GM23338 (cell line): ENCODE measurements around the gene OLFML2A. TPM values are rescaled to one million over a fixed set of nuclear protein-coding genes. Genes with fewer than 3 reads are reported as not detected.

Source experiments
- ATAC-seq: fragments of 200-7000 bp; cut with Tn5 transposase; 3 replicates; pipeline ENCODE4 v1.9.1; 2020
- DNase-seq: peaks from one replicate; pipeline ENCODE4 v3.0.0-alpha.2; 2015; ENCODE audit warnings: low spot score
- H2AFZ ChIP-seq: fragments of 200-600 bp; sonication (generic); 2 replicates; pipeline ENCODE4 v1.8.0; 2016; ENCODE audit warnings: antibody characterized with exemption, mild to moderate bottlenecking, moderate library complexity
- H3F3A ChIP-seq: fragments of 200-600 bp; sonication (generic); replicated peaks from 2 replicates; pipeline ENCODE4 v1.8.0; 2017; ENCODE audit warnings: antibody characterized with exemption, mixed run types, low read depth
- H3K27ac ChIP-seq: fragments of 200-600 bp; sonication (generic); 2 replicates; pipeline ENCODE4 v1.6.1; 2016; ENCODE audit warnings: low read depth
- H3K27me3 ChIP-seq: fragments of 200-600 bp; sonication (generic); 2 replicates; pipeline ENCODE4 v1.8.0; 2016; ENCODE audit warnings: mild to moderate bottlenecking, mixed run types, moderate library complexity; ENCODE audit not compliant: insufficient read depth
- H3K36me3 ChIP-seq: fragments of 200-600 bp; sonication (generic); 2 replicates; pipeline ENCODE4 v1.8.0; 2016; ENCODE audit warnings: mild to moderate bottlenecking; ENCODE audit not compliant: insufficient read depth
- H3K4me1 ChIP-seq: fragments of 200-600 bp; sonication (generic); 2 replicates; pipeline ENCODE4 v1.8.0; 2016; ENCODE audit warnings: mild to moderate bottlenecking, moderate library complexity; ENCODE audit not compliant: insufficient read depth
- H3K4me2 ChIP-seq: fragments of 200-600 bp; sonication (generic); 2 replicates; pipeline ENCODE4 v1.7.1; 2017; ENCODE audit warnings: mixed run types
- H3K4me3 ChIP-seq: fragments of 200-600 bp; sonication (generic); 2 replicates; pipeline ENCODE4 v1.6.1; 2016; ENCODE audit warnings: mixed run types
- H3K79me2 ChIP-seq: fragments of 200-600 bp; sonication (generic); replicated peaks from 2 replicates; pipeline ENCODE4 v1.8.0; 2017; ENCODE audit warnings: mild to moderate bottlenecking; ENCODE audit not compliant: insufficient read depth
- H3K9me2 ChIP-seq: fragments of 200-600 bp; sonication (generic); 2 replicates; pipeline ENCODE4 v1.8.0; 2017; ENCODE audit not compliant: insufficient read depth
- H4K20me1 ChIP-seq: fragments of 200-600 bp; sonication (generic); replicated peaks from 2 replicates; pipeline ENCODE4 v1.8.0; 2017; ENCODE audit warnings: mild to moderate bottlenecking; ENCODE audit not compliant: insufficient read depth
- H3K27ac Mint-ChIP-seq: 2 replicates; pipeline ENCODE4 v1.8.0; 2020; ENCODE audit warnings: inconsistent platforms, mild to moderate bottlenecking, moderate library complexity, mixed read lengths
- H3K27me3 Mint-ChIP-seq: 3 replicates; pipeline ENCODE4 v1.8.0; 2022; ENCODE audit warnings: low read depth, mild to moderate bottlenecking, moderate library complexity, mixed read lengths, inconsistent platforms; ENCODE audit not compliant: insufficient read depth, poor library complexity
- H3K36me3 Mint-ChIP-seq: 3 replicates; pipeline ENCODE4 v1.8.0; 2021; ENCODE audit warnings: low read depth, mild to moderate bottlenecking, inconsistent platforms, moderate library complexity, mixed read lengths
- H3K4me1 Mint-ChIP-seq: 3 replicates; pipeline ENCODE4 v1.8.0; 2020; ENCODE audit warnings: mild to moderate bottlenecking, inconsistent platforms, mixed read lengths
- H3K4me3 Mint-ChIP-seq: 3 replicates; pipeline ENCODE4 v1.8.0; 2021; ENCODE audit warnings: moderate library complexity, mild to moderate bottlenecking, inconsistent platforms, mixed read lengths
- H3K9me3 Mint-ChIP-seq: 3 replicates; pipeline ENCODE4 v1.8.0; 2020; ENCODE audit warnings: moderate library complexity, mild to moderate bottlenecking, inconsistent platforms, mixed read lengths
- NANOG ChIP-seq: IDR thresholded peaks from 2 replicates; pipeline ENCODE4 v1.6.1; 2016; ENCODE audit warnings: antibody characterized with exemption, borderline replicate concordance
- POLR2AphosphoS5 ChIP-seq: IDR thresholded peaks from 2 replicates; pipeline ENCODE4 v1.6.1; 2016; ENCODE audit warnings: antibody characterized with exemption, low read depth
- REST ChIP-seq: IDR thresholded peaks from one replicate; pipeline ENCODE4 v1.6.1; 2018; ENCODE audit warnings: antibody characterized with exemption; ENCODE audit not compliant: unreplicated experiment
- ZNF114 ChIP-seq: fragments of 250-450 bp; sonication (Bioruptor Pico); IDR thresholded peaks from 2 replicates; pipeline ENCODE4 v1.5.0; 2020; ENCODE audit warnings: mild to moderate bottlenecking, moderate library complexity
- ZNF331 ChIP-seq: fragments of 250-450 bp; sonication (Bioruptor Pico); IDR thresholded peaks from 2 replicates; pipeline ENCODE4 v1.5.0; 2020; ENCODE audit warnings: low read depth, mild to moderate bottlenecking, moderate library complexity
- polyA plus RNA-seq: library from polyadenylated mRNA; unstranded; fragments of >200 nt; fragmentation: Nextera tagmentation; extraction: Ambion mirVana; gene quantifications from 2 replicates; pipeline ENCODE4 v1.2.1, GENCODE V29; 2016
- total RNA-seq: library from RNA; depleted of rRNA; stranded (reverse); fragments of >200 nt; shearing (Covaris generic); gene quantifications from 2 replicates; pipeline ENCODE4 v1.2.3, GENCODE V29; 2014

OLFML2A gene
- total and polyA plus RNA-seq, 2 experiments from 2014 or later, result 1.1 to 6.7 TPM

GRCh38 chr9:124768750-124769548, 8.0 kb upstream of the OLFML2A start:
- peaks cover 4% of the 10 kb centered on the region; the same call in 1 of the 2 replicates for H3F3A ChIP-seq
- peaks cover 53% of the 10 kb centered on the region for H3K4me1 ChIP-seq
- H3K36me3 ChIP-seq, result no peaks in the 10 kb centered on the region
- Mint-ChIP-seq H3K36me3 (no peaks in the 10 kb centered on the region), H3K27me3 (peaks cover 13% of the 10 kb centered on the region), H3K27ac (no peak overlapping the region), H3K4me1 (peaks cover 51% of the 10 kb centered on the region), H3K9me3 (no peaks in the 10 kb centered on the region), H3K4me3 (peak overlapping the region; percentile 80)
- H2AFZ ChIP-seq, result no peak overlapping the region
- no peak for ATAC-seq
- H3K9me2 ChIP-seq, result no peaks in the 10 kb centered on the region
- H3K79me2 ChIP-seq, result peaks cover 55% of the 10 kb centered on the region
- H3K4me3 ChIP-seq, result peak overlapping the region; percentile 56
- peak overlapping the region; percentile 73 for H3K4me2 ChIP-seq
- TF ChIP-seq ZNF114 (CRISPR knock-in tag) (no peak), REST (no peak), NANOG (no peak), ZNF331 (CRISPR knock-in tag) (no peak)
- H4K20me1 ChIP-seq, result peaks cover 23% of the 10 kb centered on the region
- 0 out of 2 replicates have a peak overlapping the region, but pooled peaks have one; percentile 3 for H3K27ac ChIP-seq
- peaks cover 48% of the 10 kb centered on the region for H3K27me3 ChIP-seq
- peak; percentile 53 for DNase-seq

- H3K4me1 ChIP-seq, result peaks cover 46% of the 10 kb centered on the region
- ATAC-seq, result peak; percentile 20
- H3K4me2 ChIP-seq, result peak overlapping the region; percentile 73
- 0 out of 2 replicates have a peak overlapping the region, but pooled peaks have one; percentile 3 for H3K27ac ChIP-seq
- H2AFZ ChIP-seq, result no peak overlapping the region
- peak overlapping the region; percentile 94 for H3K27ac Mint-ChIP-seq
- peak overlapping the region; percentile 80 for H3K4me3 Mint-ChIP-seq
- DNase-seq, result peak; percentile 77
- H4K20me1 ChIP-seq, result peaks cover 23% of the 10 kb centered on the region
- peaks cover 47% of the 10 kb centered on the region for H3K79me2 ChIP-seq
- peaks cover 50% of the 10 kb centered on the region; the same call in 2 of the 3 replicates for H3K4me1 Mint-ChIP-seq
- H3K27me3 ChIP-seq, result peaks cover 48% of the 10 kb centered on the region
- H3K4me3 ChIP-seq, result peak overlapping the region; percentile 56
- no peaks in the 10 kb centered on the region for H3K9me2 ChIP-seq
- peaks cover 17% of the 10 kb centered on the region for H3K27me3 Mint-ChIP-seq
- no peaks in the 10 kb centered on the region for H3K9me3 Mint-ChIP-seq
- no peaks in the 10 kb centered on the region for H3K36me3 Mint-ChIP-seq
- H3K36me3 ChIP-seq, result no peaks in the 10 kb centered on the region
- peaks cover 6% of the 10 kb centered on the region; the same call in 1 of the 2 replicates for H3F3A ChIP-seq
- TF ChIP-seq POLR2AphosphoS5, result peak; percentile 45; the same call in 1 of the 2 replicates
- TF ChIP-seq ZNF331 (CRISPR knock-in tag), result no peak
- peak; percentile 49; the same call in 1 of the 2 replicates for TF ChIP-seq NANOG
These were observed 7.2 kb upstream of the OLFML2A start for GRCh38 chr9:124769549-124770358.
